K562 (cell line): Measurements from ENCODE around the gene A1BG.
A peak's percentile ranks its signal among the peaks of the same experiment; 100 is the strongest.

Experiments used
- BACH1 ChIP-seq: fragments of 200-800 bp; sonication (Bioruptor generic); IDR thresholded peaks from 2 replicates; pipeline ENCODE4 v1.6.1; 2016; ENCODE audit warnings: missing genetic modification characterization, missing compliant biosample characterization
- BDP1 ChIP-seq: IDR thresholded peaks from 3 replicates; pipeline ENCODE4 v1.6.1; 2011; ENCODE audit not compliant: insufficient read length, insufficient read depth
- CBFB ChIP-seq: sonication (generic); formaldehyde crosslinking; IDR thresholded peaks from 2 replicates; pipeline ENCODE4 v1.4.0; 2020; ENCODE audit warnings: mild to moderate bottlenecking, missing genetic modification reagents
- CHCHD3 ChIP-seq: fragments of 250-450 bp; sonication (Bioruptor Pico); IDR thresholded peaks from 2 replicates; pipeline ENCODE4 v2.1.2; 2022; ENCODE audit warnings: mild to moderate bottlenecking
- CTCF ChIP-seq, 3 experiments: IDR thresholded peaks in 2 of 3; conservative IDR thresholded peaks in 1 of 3; 2 replicates each; pipeline ENCODE4 v1.5.1; 2011 to 2012; ENCODE audit warnings: low read length in 3 of 3, mild to moderate bottlenecking in 3 of 3, control low read depth in 2 of 3, improper control_type of control experiment in 1 of 3, inconsistent platforms in 1 of 3, low read depth in 1 of 3, mixed read lengths in 1 of 3, moderate library complexity in 1 of 3; ENCODE audit not compliant: insufficient read depth in 2 of 3
- GATAD2A ChIP-seq: fragments of 450-650 bp; IDR thresholded peaks from 2 replicates; pipeline ENCODE4 v1.6.1; 2017
- KAT2B ChIP-seq: IDR thresholded peaks from one replicate; pipeline ENCODE4 v1.6.1; 2012; ENCODE audit warnings: low read depth, mild to moderate bottlenecking, control low read depth, inconsistent platforms, low read length, moderate library complexity
- MEF2D ChIP-seq: conservative IDR thresholded peaks from 2 replicates; pipeline ENCODE4 v1.6.1; 2016; ENCODE audit warnings: low read depth, missing genetic modification characterization, missing compliant biosample characterization
- NR2C2 ChIP-seq, 2 experiments: fragments of 200-800 bp in 1 of 2; sonication (Bioruptor generic) in 1 of 2; sonication (generic) in 1 of 2; formaldehyde crosslinking in 1 of 2; IDR thresholded peaks; 2 replicates each; pipeline versions ENCODE4 v1.6.1 to v1.8.0; 2016 to 2022; ENCODE audit warnings: mild to moderate bottlenecking in 1 of 2, missing compliant biosample characterization in 1 of 2, missing genetic modification characterization in 1 of 2, missing genetic modification reagents in 1 of 2
- PBX2 ChIP-seq, 2 experiments: IDR thresholded peaks in 1 of 2; conservative IDR thresholded peaks in 1 of 2; 2 replicates each; pipeline ENCODE4 v1.6.1; 2016; ENCODE audit warnings: low read depth in 2 of 2, mild to moderate bottlenecking in 1 of 2, missing compliant biosample characterization in 1 of 2, missing genetic modification characterization in 1 of 2, moderate library complexity in 1 of 2
- SMC3 ChIP-seq: conservative IDR thresholded peaks from 2 replicates; pipeline ENCODE4 v1.6.1; 2011; ENCODE audit warnings: low read depth, low read length, improper control_type of control experiment; ENCODE audit not compliant: insufficient read depth
- ZNF3 ChIP-seq: fragments of 250-450 bp; sonication (Bioruptor Pico); IDR thresholded peaks from 2 replicates; pipeline ENCODE4 v1.5.0; 2021; ENCODE audit warnings: mild to moderate bottlenecking, moderate library complexity
- ZNF77 ChIP-seq: fragments of 250-450 bp; sonication (Bioruptor Pico); IDR thresholded peaks from 2 replicates; pipeline ENCODE4 v1.5.0; 2020

- TF ChIP-seq CBFB (peak; percentile 68; the same call in 1 of the 2 replicates), CTCF (IDR thresholded peaks at IDR 0.05 in 2 of 3, conservative IDR thresholded peaks at IDR 0.05 in 1 of 3; ENCODE audit: insufficient read depth in 2 of 3, low read depth in 1 of 3, low read length in 3 of 3) (no peak), PBX2 (CRISPR knock-in tag; IDR thresholded peaks at IDR 0.05; ENCODE audit: low read depth) (peak; percentile 91), PBX2 (tag; conservative IDR thresholded peaks at IDR 0.05; ENCODE audit: low read depth) (peak; percentile 99), ZNF77 (CRISPR knock-in tag) (no peak), MEF2D (tag) (no peak), BDP1 (no peak), ZNF3 (CRISPR knock-in tag) (no peak), CHCHD3 (CRISPR knock-in tag) (peak; percentile 53; the same call in 1 of the 2 replicates), BACH1 (tag) (no peak), SMC3 (peak; percentile 37; the same call in 1 of the 2 replicates), KAT2B (no peak), GATAD2A (peak; percentile 64; the same call in 1 of the 2 replicates), NR2C2 (CRISPR knock-in tag; IDR thresholded peaks at IDR 0.05) (peak; percentile 90), NR2C2 (tag; IDR thresholded peaks at IDR 0.05) (peak; percentile 97)
Measured at GRCh38 chr19:58380662-58381459, 27.6 kb upstream of the A1BG start, which contains the start of gene ZNF837.
